Neuronal stem cell (in vitro differentiated cells): Measurements from ENCODE around the gene FOXE1.

Source experiments
- DNase-seq: peaks from one replicate; pipeline ENCODE4 v3.0.0-alpha.2; 2013; ENCODE audit warnings: low spot score
- H2AFZ ChIP-seq: one replicate; pipeline ENCODE4 v1.6.1; 2013; ENCODE audit warnings: mild to moderate bottlenecking, low read length, inconsistent platforms
- H2AK5ac ChIP-seq: 2 replicates; pipeline ENCODE4 v1.6.1; 2013; ENCODE audit warnings: low read depth, mild to moderate bottlenecking, inconsistent platforms, low read length, moderate library complexity, mixed read lengths
- H2BK120ac ChIP-seq: 2 replicates; pipeline ENCODE4 v1.6.1; 2013; ENCODE audit warnings: low read depth, mild to moderate bottlenecking, inconsistent platforms, low read length, moderate library complexity, mixed read lengths
- H2BK12ac ChIP-seq: one replicate; pipeline ENCODE4 v1.6.1; 2013; ENCODE audit warnings: low read length, inconsistent platforms
- H2BK15ac ChIP-seq: 2 replicates; pipeline ENCODE4 v1.6.1; 2013; ENCODE audit warnings: mild to moderate bottlenecking, low read length, inconsistent platforms, mixed read lengths
- H2BK5ac ChIP-seq: one replicate; pipeline ENCODE4 v1.6.1; 2013; ENCODE audit warnings: inconsistent platforms, mild to moderate bottlenecking, low read length, moderate library complexity
- H3K14ac ChIP-seq: one replicate; pipeline ENCODE4 v1.6.1; 2013; ENCODE audit warnings: low read length, inconsistent platforms
- H3K18ac ChIP-seq: 2 replicates; pipeline ENCODE4 v1.6.1; 2013; ENCODE audit warnings: low read length, inconsistent platforms
- H3K23ac ChIP-seq: 2 replicates; pipeline ENCODE4 v1.6.1; 2013; ENCODE audit warnings: low read depth, mild to moderate bottlenecking, mixed read lengths, low read length, inconsistent platforms; ENCODE audit not compliant: poor library complexity
- H3K27ac ChIP-seq: replicated peaks from 3 replicates; pipeline ENCODE4 v1.5.1; 2013; ENCODE audit warnings: low read length, inconsistent platforms
- H3K27me3 ChIP-seq, 3 experiments: 2 replicates each; pipeline ENCODE4 v1.6.1; 2013; ENCODE audit warnings: low read length in 3 of 3, mild to moderate bottlenecking in 2 of 3, inconsistent platforms in 1 of 3, low read depth in 1 of 3, mixed read lengths in 1 of 3, moderate library complexity in 1 of 3; ENCODE audit not compliant: control insufficient read depth in 3 of 3, insufficient read depth in 3 of 3
- H3K36me3 ChIP-seq, 2 donors: replicated peaks in 1 of 2; 2 replicates each; pipeline ENCODE4 v1.6.1; 2013; ENCODE audit warnings: low read length in 2 of 2; ENCODE audit not compliant: control insufficient read depth in 2 of 2, insufficient read depth in 2 of 2
- H3K4ac ChIP-seq: 2 replicates; pipeline ENCODE4 v1.6.1; 2013; ENCODE audit warnings: inconsistent platforms, mild to moderate bottlenecking, low read length, moderate library complexity
- H3K4me1 ChIP-seq, 2 donors: 1 replicate in 1 of 2; 2 replicates in 1 of 2; pipeline ENCODE4 v1.6.1; 2013; ENCODE audit warnings: low read length in 2 of 2, low read depth in 1 of 2; ENCODE audit not compliant: control insufficient read depth in 2 of 2, insufficient read depth in 1 of 2
- H3K4me2 ChIP-seq: one replicate; pipeline ENCODE4 v1.6.1; 2013; ENCODE audit warnings: mild to moderate bottlenecking, low read length, inconsistent platforms; ENCODE audit not compliant: insufficient read depth, poor library complexity, severe bottlenecking
- H3K4me3 ChIP-seq, 2 donors: 2 replicates each; pipeline ENCODE4 v1.5.1; 2013; ENCODE audit warnings: low read length in 2 of 2, mild to moderate bottlenecking in 2 of 2, inconsistent platforms in 1 of 2, moderate library complexity in 1 of 2
- H3K79me1 ChIP-seq: one replicate; pipeline ENCODE4 v1.6.1; 2013; ENCODE audit warnings: low read depth, mild to moderate bottlenecking, inconsistent platforms, low read length, moderate library complexity
- H3K9ac ChIP-seq: one replicate; pipeline ENCODE4 v1.6.1; 2013; ENCODE audit warnings: mild to moderate bottlenecking, low read depth, low read length, inconsistent platforms; ENCODE audit not compliant: poor library complexity
- H3K9me3 ChIP-seq, 2 donors: replicated peaks in 1 of 2; 2 replicates each; pipeline versions ENCODE3 to v1.6.1; 2013; ENCODE audit warnings: low read length in 2 of 2, mild to moderate bottlenecking in 2 of 2, inconsistent platforms in 1 of 2, low read depth in 1 of 2, mixed read lengths in 1 of 2, moderate library complexity in 1 of 2; ENCODE audit not compliant: control insufficient read depth in 2 of 2, insufficient read depth in 1 of 2
- H4K8ac ChIP-seq: one replicate; pipeline ENCODE4 v1.6.1; 2013; ENCODE audit warnings: low read depth, mild to moderate bottlenecking, inconsistent platforms, low read length, moderate library complexity
- H4K91ac ChIP-seq: one replicate; pipeline ENCODE4 v1.6.1; 2013; ENCODE audit warnings: low read length, low read depth, mild to moderate bottlenecking, inconsistent platforms; ENCODE audit not compliant: poor library complexity
- WGBS, 2 donors: extraction: QIAGEN DNeasy Blood & Tissue Kit; methylation state at CpG; one replicate each; pipeline ENCODE4 v1.1.7; 2013; ENCODE audit warnings: missing lambda C conversion rate in 2 of 2, mixed read lengths in 1 of 2; ENCODE audit not compliant: insufficient read length in 2 of 2, insufficient replicate concordance in 1 of 2; ENCODE audit errors: extremely low coverage in 2 of 2; 5-methylcytosine and 5-hydroxymethylcytosine counted together

The FOXE1 gene

GRCh38 chr9:97857606-97858392 lies 4.8 kb downstream of the FOXE1 start:
- no peak overlapping the region for H3K4ac ChIP-seq
- H4K91ac ChIP-seq: no peak overlapping the region
- no peak overlapping the region for H2AK5ac ChIP-seq
- peak overlapping the region; percentile 53 for H2AFZ ChIP-seq
- H2BK12ac ChIP-seq: no peak overlapping the region
- no peak overlapping the region for H2BK120ac ChIP-seq
- H2BK15ac ChIP-seq: no peak overlapping the region
- H3K4me3 ChIP-seq: peak overlapping the region in 1 of 2 donors; percentile 58
- no peak overlapping the region for H3K4me2 ChIP-seq
- H3K18ac ChIP-seq: peak overlapping the region; percentile 1
- peaks cover 6 to 8% of the 10 kb centered on the region in 2 donors for H3K9me3 ChIP-seq
- H3K79me1 ChIP-seq: no peaks in the 10 kb centered on the region
- no peaks in the 10 kb centered on the region for H3K36me3 ChIP-seq
- peaks cover 0 to 2% of the 10 kb centered on the region in 2 donors for H3K4me1 ChIP-seq
- no peak overlapping the region for H4K8ac ChIP-seq
- H3K9ac ChIP-seq: peak overlapping the region; percentile 25
- peak; percentile 20 for DNase-seq
- H3K27ac ChIP-seq: no peak overlapping the region
- WGBS, 2 donors: no CpG with 5 or more reads among the region's 54 CpGs
- peaks cover 48 to 97% (median 85%) of the 10 kb centered on the region in 3 experiments for H3K27me3 ChIP-seq
- H3K14ac ChIP-seq: no peak overlapping the region
- H2BK5ac ChIP-seq: no peak overlapping the region
- H3K23ac ChIP-seq: peak overlapping the region; percentile 15

- Histone ChIP-seq H3K27me3 (peaks cover 42 to 98% (median 79%) of the 10 kb centered on the region in 3 experiments), H2AK5ac (no peak overlapping the region), H3K36me3 (no peaks in the 10 kb centered on the region), H3K4me2 (no peak overlapping the region), H2BK120ac (no peak overlapping the region), H3K18ac (no peak overlapping the region), H2AFZ (peak overlapping the region; percentile 8), H3K27ac (no peak overlapping the region), H3K9me3 (peaks cover 6 to 8% of the 10 kb centered on the region in 2 donors), H3K79me1 (no peaks in the 10 kb centered on the region), H3K9ac (no peak overlapping the region), H4K8ac (no peak overlapping the region), H3K14ac (no peak overlapping the region), H2BK12ac (no peak overlapping the region), H3K23ac (no peak overlapping the region), H4K91ac (no peak overlapping the region), H3K4ac (no peak overlapping the region), H3K4me1 (peaks cover 0 to 2% of the 10 kb centered on the region in 2 donors), H2BK5ac (no peak overlapping the region), H2BK15ac (no peak overlapping the region), H3K4me3 (no peak overlapping the region)
- DNase-seq: no peak
- no CpG with 5 or more reads among the region's 6 CpGs for WGBS, 2 donors
Measured at GRCh38 chr9:97858393-97858713, 5.3 kb downstream of the FOXE1 start.

- Histone ChIP-seq H3K27me3 (peaks cover 39 to 97% (median 74%) of the 10 kb centered on the region in 3 experiments), H3K4ac (no peak overlapping the region)
Measured at GRCh38 chr9:97858826-97859225, 5.8 kb downstream of the FOXE1 start.

GRCh38 chr9:97859346-97859745 lies 6.3 kb downstream of the FOXE1 start:
- Histone ChIP-seq H3K36me3 (no peaks in the 10 kb centered on the region), H3K79me1 (no peaks in the 10 kb centered on the region), H3K4me3 (no peak overlapping the region), H2AK5ac (no peak overlapping the region), H3K9ac (no peak overlapping the region), H3K4ac (no peak overlapping the region), H2BK15ac (no peak overlapping the region), H2AFZ (no peak overlapping the region), H3K14ac (no peak overlapping the region), H2BK5ac (no peak overlapping the region), H3K18ac (no peak overlapping the region), H2BK12ac (no peak overlapping the region), H3K23ac (no peak overlapping the region), H3K27me3 (peaks cover 36 to 95% (median 69%) of the 10 kb centered on the region in 3 experiments), H2BK120ac (no peak overlapping the region), H4K91ac (no peak overlapping the region), H3K4me2 (no peak overlapping the region), H4K8ac (no peak overlapping the region), H3K27ac (no peak overlapping the region), H3K9me3 (peaks cover 6 to 8% of the 10 kb centered on the region in 2 donors), H3K4me1 (peaks cover 0 to 2% of the 10 kb centered on the region in 2 donors)
- WGBS, 2 donors: no CpG with 5 or more reads among the region's 2 CpGs
- no peak for DNase-seq

More at GRCh38 chr9:97858826-97859225, 5.8 kb downstream of the FOXE1 start:
- no CpG with 5 or more reads among the region's 1 CpG for WGBS, 2 donors
- Histone ChIP-seq H4K91ac (no peak overlapping the region), H3K18ac (no peak overlapping the region), H3K23ac (no peak overlapping the region), H2BK5ac (no peak overlapping the region), H2AK5ac (no peak overlapping the region), H3K79me1 (no peaks in the 10 kb centered on the region), H2BK12ac (no peak overlapping the region), H3K9ac (no peak overlapping the region), H3K36me3 (no peaks in the 10 kb centered on the region), H3K27ac (no peak overlapping the region), H2BK15ac (no peak overlapping the region), H3K4me3 (no peak overlapping the region), H3K4me2 (no peak overlapping the region), H3K14ac (no peak overlapping the region), H3K9me3 (peaks cover 6 to 8% of the 10 kb centered on the region in 2 donors), H2AFZ (no peak overlapping the region), H2BK120ac (no peak overlapping the region), H4K8ac (no peak overlapping the region), H3K4me1 (peaks cover 0 to 2% of the 10 kb centered on the region in 2 donors)
- DNase-seq: no peak
